K562 (cell line): ENCODE measurements around the gene CCDC32. TPM values are rescaled to one million over a fixed set of nuclear protein-coding genes. Genes with fewer than 3 reads are reported as not detected.

Experiments
- ELF1 ChIP-seq: fragments of 200-800 bp; sonication (Bioruptor generic); IDR thresholded peaks from 2 replicates; pipeline ENCODE4 v1.6.1; 2016; ENCODE audit warnings: missing genetic modification characterization, missing compliant biosample characterization
- FOXA1 ChIP-seq: fragments of 450-650 bp; IDR thresholded peaks from 2 replicates; pipeline ENCODE4 v1.6.1; 2016; ENCODE audit warnings: mild to moderate bottlenecking, borderline replicate concordance
- HLTF ChIP-seq: fragments of 450-650 bp; IDR thresholded peaks from 2 replicates; pipeline ENCODE4 v1.6.1; 2016
- IFI16 ChIP-seq: fragments of 250-450 bp; sonication (Bioruptor Pico); IDR thresholded peaks from 2 replicates; pipeline ENCODE4 v2.1.2; 2022; ENCODE audit warnings: mild to moderate bottlenecking, inconsistent platforms
- JUN ChIP-seq, 2 experiments: sonication (generic) in 1 of 2; formaldehyde crosslinking in 1 of 2; IDR thresholded peaks; 2 replicates each; pipeline versions ENCODE4 v1.6.1 to v1.8.0; 2012 to 2022; ENCODE audit warnings: borderline replicate concordance in 2 of 2, mild to moderate bottlenecking in 2 of 2, improper control_type of control experiment in 1 of 2, low read depth in 1 of 2, low read length in 1 of 2, missing genetic modification reagents in 1 of 2
- MEF2A ChIP-seq: IDR thresholded peaks from 2 replicates; pipeline ENCODE4 v1.6.1; 2011; ENCODE audit warnings: low read depth, mild to moderate bottlenecking, low read length, moderate library complexity; ENCODE audit not compliant: control insufficient read depth
- NFE2 ChIP-seq: IDR thresholded peaks from 2 replicates; pipeline ENCODE4 v1.6.1; 2014; ENCODE audit warnings: antibody characterized with exemption, low read depth
- POLR3G ChIP-seq: IDR thresholded peaks from 2 replicates; pipeline ENCODE4 v1.6.1; 2011; ENCODE audit not compliant: insufficient read length, insufficient replicate concordance; ENCODE audit errors: extremely low read depth
- PTBP1 ChIP-seq: fragments of 200-400 bp; formaldehyde crosslinking; IDR thresholded peaks from 2 replicates; pipeline ENCODE4 v1.6.1; 2017; ENCODE audit warnings: low read depth, low read length
- SAP30 ChIP-seq: fragments of 200-600 bp; sonication (generic); IDR thresholded peaks from 2 replicates; pipeline ENCODE4 v1.6.1; 2012; ENCODE audit warnings: borderline replicate concordance, low read depth, mild to moderate bottlenecking, moderate library complexity, low read length, control low read depth, inconsistent platforms; ENCODE audit not compliant: insufficient read depth, poor library complexity, severe bottlenecking
- SMAD3 ChIP-seq: fragments of 450-650 bp; formaldehyde crosslinking; conservative IDR thresholded peaks from 2 replicates; pipeline ENCODE4 v1.4.0; 2020; ENCODE audit warnings: mild to moderate bottlenecking
- SRSF1 ChIP-seq: fragments of 200-400 bp; formaldehyde crosslinking; IDR thresholded peaks from 2 replicates; pipeline ENCODE4 v1.6.1; 2017; ENCODE audit warnings: mild to moderate bottlenecking, low read depth, low read length, moderate library complexity
- TSC22D4 ChIP-seq: fragments of 450-650 bp; IDR thresholded peaks from 2 replicates; pipeline ENCODE4 v1.6.1; 2016; ENCODE audit warnings: missing genetic modification characterization, missing biosample characterization, control low read depth
- XRCC5 ChIP-seq: fragments of 200-400 bp; formaldehyde crosslinking; IDR thresholded peaks from 2 replicates; pipeline ENCODE4 v1.6.1; 2017; ENCODE audit warnings: low read depth, mild to moderate bottlenecking, low read length
- ZNF311 ChIP-seq: fragments of 250-450 bp; sonication (Bioruptor Pico); IDR thresholded peaks from 2 replicates; pipeline ENCODE4 v1.4.0; 2020; ENCODE audit warnings: mild to moderate bottlenecking, moderate library complexity
- polyA plus RNA-seq, 8 experiments: library from polyadenylated mRNA; depleted of rRNA in 4 of 8; stranded (reverse) in 5 of 8; unstranded in 3 of 8; fragments of >200 nt; fragmentation: Nextera tagmentation in 2 of 8; fragmentation: Illumina TruSeq in 1 of 8; extraction: Ambion mirVana in 2 of 8; extraction: Trizol in 1 of 8; gene quantifications; 2 replicates each; pipeline versions ENCODE4 v1.2.1 to v1.2.3, GENCODE V29; 2011 to 2014; ENCODE audit warnings: inconsistent platforms in 1 of 8, missing spikeins in 1 of 8
- total RNA-seq, 7 experiments: library from RNA; depleted of rRNA in 6 of 7; stranded (reverse); fragments of >200 nt in 6 of 7; fragmentation: Illumina TruSeq in 2 of 7; extraction: Trizol in 2 of 7; gene quantifications; 2 replicates each; pipeline versions ENCODE4 v1.2.1 to v1.2.3, GENCODE V29; 2011 to 2021; ENCODE audit warnings: low replicate concordance in 1 of 7
- TF ChIP-seq, protein P1 (sequence below): fragments of 200-800 bp; sonication (Bioruptor generic); IDR thresholded peaks from 2 replicates; pipeline ENCODE4 v1.6.1; 2017; ENCODE audit warnings: missing genetic modification characterization, missing compliant biosample characterization
- TF ChIP-seq, protein P2 (sequence below): fragments of 150-350 bp; conservative IDR thresholded peaks from 2 replicates; pipeline ENCODE4 v1.6.1; 2014; ENCODE audit warnings: low read length

CCDC32 gene
- total and polyA plus RNA-seq, 9 of the 15 experiments (the other 6 are each of a cell fraction or from before 2014, with no cell fraction given), result 22.2 to 94.8 (median 37.1) TPM

DNA sequence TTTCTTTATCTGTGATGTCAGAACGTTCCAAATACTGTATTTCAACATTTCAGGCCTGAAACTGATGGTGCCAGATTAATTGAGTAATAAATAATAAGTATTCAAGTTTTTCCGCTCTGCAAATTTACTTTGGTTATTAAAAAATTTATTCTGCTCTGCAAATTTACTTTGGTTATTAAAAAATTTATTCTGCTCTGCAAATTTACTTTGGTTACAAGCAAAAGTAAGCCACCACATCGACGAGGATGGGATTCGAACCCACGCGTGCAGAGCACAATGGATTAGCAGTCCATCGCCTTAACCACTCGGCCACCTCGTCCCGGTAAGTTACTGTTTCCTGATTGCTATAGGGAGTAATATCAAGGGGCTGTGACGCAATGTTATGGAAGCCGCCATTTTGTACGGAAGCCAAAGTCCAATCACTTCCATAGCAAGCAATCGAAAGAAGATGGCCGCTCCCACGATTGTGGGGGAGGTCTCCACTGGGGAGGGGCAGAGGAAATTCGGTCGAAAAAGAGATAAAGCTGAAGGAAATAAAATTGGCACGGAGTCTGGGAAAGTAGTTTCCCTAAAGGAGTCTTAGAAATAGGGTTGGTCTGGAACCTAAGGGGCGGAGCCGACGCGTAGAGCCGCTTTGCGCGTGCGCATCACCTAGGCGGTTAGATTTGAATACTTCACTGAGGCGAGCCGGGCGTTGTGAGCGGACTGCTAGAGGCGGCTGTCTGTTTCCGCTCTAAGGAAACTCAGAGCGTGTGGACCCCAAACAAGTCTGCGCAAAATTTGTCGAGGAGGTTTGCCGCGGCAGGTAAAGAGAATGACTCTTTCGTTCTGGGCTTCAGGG, 29.0 kb upstream of the CCDC32 start, which contains the start of gene KNL1 (continued):
- TF ChIP-seq ZNF311 (CRISPR knock-in tag) (no peak), IFI16 (CRISPR knock-in tag) (no peak), HLTF (no peak), POLR3G (peak; percentile 92), SRSF1 (no peak), PTBP1 (0 out of 2 replicates have a peak, but pooled peaks have one; percentile 52), SMAD3 (CRISPR knock-in tag) (peak; percentile 5; the same call in 1 of the 2 replicates), SAP30 (peak; percentile 99), MEF2A (0 out of 2 replicates have a peak, but pooled peaks have one; percentile 13), FOXA1 (no peak), NFE2 (no peak), ELF1 (tag) (peak; percentile 73), XRCC5 (peak; percentile 88; the same call in 1 of the 2 replicates), TSC22D4 (tag) (no peak), JUN (IDR thresholded peaks at IDR 0.05; ENCODE audit: borderline replicate concordance, low read depth, low read length) (peak; percentile 66; the same call in 1 of the 2 replicates), JUN (CRISPR knock-in tag; IDR thresholded peaks at IDR 0.05; ENCODE audit: borderline replicate concordance) (peak; percentile 33; the same call in 1 of the 2 replicates)
- TF ChIP-seq, protein P1, sequence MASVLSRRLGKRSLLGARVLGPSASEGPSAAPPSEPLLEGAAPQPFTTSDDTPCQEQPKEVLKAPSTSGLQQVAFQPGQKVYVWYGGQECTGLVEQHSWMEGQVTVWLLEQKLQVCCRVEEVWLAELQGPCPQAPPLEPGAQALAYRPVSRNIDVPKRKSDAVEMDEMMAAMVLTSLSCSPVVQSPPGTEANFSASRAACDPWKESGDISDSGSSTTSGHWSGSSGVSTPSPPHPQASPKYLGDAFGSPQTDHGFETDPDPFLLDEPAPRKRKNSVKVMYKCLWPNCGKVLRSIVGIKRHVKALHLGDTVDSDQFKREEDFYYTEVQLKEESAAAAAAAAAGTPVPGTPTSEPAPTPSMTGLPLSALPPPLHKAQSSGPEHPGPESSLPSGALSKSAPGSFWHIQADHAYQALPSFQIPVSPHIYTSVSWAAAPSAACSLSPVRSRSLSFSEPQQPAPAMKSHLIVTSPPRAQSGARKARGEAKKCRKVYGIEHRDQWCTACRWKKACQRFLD, result peak; percentile 60; the same call in 1 of the 2 replicates
- TF ChIP-seq, protein P2, sequence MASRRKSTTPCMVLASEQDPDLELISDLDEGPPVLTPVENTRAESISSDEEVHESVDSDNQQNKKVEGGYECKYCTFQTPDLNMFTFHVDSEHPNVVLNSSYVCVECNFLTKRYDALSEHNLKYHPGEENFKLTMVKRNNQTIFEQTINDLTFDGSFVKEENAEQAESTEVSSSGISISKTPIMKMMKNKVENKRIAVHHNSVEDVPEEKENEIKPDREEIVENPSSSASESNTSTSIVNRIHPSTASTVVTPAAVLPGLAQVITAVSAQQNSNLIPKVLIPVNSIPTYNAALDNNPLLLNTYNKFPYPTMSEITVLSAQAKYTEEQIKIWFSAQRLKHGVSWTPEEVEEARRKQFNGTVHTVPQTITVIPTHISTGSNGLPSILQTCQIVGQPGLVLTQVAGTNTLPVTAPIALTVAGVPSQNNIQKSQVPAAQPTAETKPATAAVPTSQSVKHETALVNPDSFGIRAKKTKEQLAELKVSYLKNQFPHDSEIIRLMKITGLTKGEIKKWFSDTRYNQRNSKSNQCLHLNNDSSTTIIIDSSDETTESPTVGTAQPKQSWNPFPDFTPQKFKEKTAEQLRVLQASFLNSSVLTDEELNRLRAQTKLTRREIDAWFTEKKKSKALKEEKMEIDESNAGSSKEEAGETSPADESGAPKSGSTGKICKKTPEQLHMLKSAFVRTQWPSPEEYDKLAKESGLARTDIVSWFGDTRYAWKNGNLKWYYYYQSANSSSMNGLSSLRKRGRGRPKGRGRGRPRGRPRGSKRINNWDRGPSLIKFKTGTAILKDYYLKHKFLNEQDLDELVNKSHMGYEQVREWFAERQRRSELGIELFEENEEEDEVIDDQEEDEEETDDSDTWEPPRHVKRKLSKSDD, result peak; percentile 97
